ENCODE results near the gene ABCA3.

Gene ABCA3

GRCh38 chr16:2238150-2238837 lies 102.2 kb downstream of the ABCA3 start:
- in situ Hi-C loops (cut with HindIII; ENCODE audit: low sequenced_read_pairs) = no loop called here

DNA sequence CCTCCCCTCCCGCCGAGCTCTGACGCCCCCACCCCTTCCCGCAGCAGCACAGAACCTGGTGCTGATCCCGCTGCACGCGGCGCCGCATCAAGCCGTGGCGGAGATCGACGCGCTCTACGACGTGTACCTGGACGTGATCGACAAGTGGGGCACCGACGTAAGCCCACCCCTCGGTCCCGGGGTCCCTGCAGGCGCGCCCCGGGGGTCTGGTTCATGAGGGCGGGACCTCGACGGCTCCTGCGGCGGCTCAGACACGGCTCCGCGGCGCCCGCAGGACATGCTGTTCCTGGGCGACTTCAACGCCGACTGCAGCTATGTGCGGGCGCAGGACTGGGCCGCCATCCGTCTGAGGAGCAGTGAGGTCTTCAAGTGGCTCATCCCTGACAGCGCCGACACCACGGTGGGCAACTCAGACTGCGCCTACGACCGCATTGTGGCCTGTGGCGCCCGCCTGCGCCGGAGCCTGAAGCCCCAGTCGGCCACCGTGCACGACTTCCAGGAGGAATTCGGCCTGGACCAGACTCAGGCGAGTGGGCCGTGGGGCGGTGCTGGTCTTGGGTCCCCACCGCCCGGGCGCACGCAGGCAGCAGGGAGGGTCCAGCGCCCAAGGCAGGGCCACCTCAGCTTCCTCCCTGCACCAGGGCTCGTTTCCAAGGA lies 102.9 kb downstream of the ABCA3 start:
- in situ Hi-C loops (cut with HindIII; ENCODE audit: low sequenced_read_pairs) = no loop called here

- in situ Hi-C loops (cut with HindIII; ENCODE audit: low sequenced_read_pairs) = no loop called here
Observed at GRCh38 chr16:2237102-2237482, 103.4 kb downstream of the ABCA3 start.

GRCh38 chr16:2236337-2237101 lies 104.0 kb downstream of the ABCA3 start, which contains the start of gene DNASE1L2:
Gene DNASE1L2, plus strand, starts transcription at chr16:2236444. Its CDS starts 373 bp downstream, at chr16:2236817.
- in situ Hi-C loops (cut with HindIII; ENCODE audit: low sequenced_read_pairs) = no loop called here

- in situ Hi-C loops (cut with HindIII; ENCODE audit: low sequenced_read_pairs) = no loop called here
Observed at GRCh38 chr16:2235695-2236336, 104.7 kb downstream of the ABCA3 start.

GRCh38 chr16:2235234-2235651 lies 105.3 kb downstream of the ABCA3 start:
- in situ Hi-C loops (cut with HindIII; ENCODE audit: low sequenced_read_pairs) = no loop called here

GRCh38 chr16:2234813-2235170 lies 105.7 kb downstream of the ABCA3 start:
- in situ Hi-C loops (cut with HindIII; ENCODE audit: low sequenced_read_pairs) = no loop called here

DNA sequence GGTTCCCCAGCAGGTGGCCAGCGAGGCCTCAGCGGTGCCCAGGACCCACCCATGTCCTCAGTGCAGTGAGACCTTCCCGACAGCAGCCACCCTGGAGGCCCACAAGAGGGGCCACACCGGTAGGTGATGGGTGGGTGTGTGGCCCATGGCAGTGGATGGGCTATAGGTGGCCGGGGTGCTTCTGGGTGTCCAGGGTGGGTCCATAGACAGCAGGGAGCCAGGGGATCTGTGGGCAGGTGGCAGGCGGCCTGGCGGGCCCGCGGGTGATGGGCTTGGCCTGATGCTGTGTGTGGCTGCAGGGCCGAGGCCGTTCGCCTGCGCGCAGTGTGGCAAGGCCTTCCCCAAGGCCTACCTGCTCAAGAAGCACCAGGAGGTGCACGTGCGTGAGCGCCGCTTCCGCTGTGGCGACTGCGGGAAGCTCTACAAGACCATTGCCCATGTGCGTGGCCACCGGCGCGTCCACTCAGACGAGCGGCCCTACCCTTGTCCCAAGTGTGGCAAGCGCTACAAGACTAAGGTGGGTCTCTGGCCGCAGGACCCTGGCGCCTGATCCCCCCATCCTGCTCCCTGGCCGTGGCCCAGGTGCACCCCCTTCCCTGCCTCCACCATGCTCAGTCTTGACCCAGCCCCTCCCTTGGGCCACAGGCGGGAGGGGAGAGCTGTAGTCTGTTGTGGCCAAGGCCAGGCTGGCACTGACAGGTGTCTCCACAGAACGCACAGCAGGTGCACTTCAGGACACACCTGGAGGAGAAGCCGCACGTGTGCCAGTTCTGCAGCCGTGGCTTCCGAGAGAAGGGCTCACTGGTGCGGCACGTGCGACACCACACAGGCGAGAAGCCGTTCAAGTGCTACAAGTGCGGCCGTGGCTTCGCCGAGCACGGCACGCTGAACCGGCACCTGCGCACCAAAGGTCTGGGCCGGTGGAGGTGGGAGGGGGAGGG lies 106.4 kb downstream of the ABCA3 start:
- in situ Hi-C loops (cut with HindIII; ENCODE audit: low sequenced_read_pairs) = no loop called here

- in situ Hi-C loops (cut with HindIII; ENCODE audit: low sequenced_read_pairs) = no loop called here
Observed at GRCh38 chr16:2233046-2233775, 107.3 kb downstream of the ABCA3 start.

GRCh38 chr16:2232094-2232990 lies 108.2 kb downstream of the ABCA3 start:
- in situ Hi-C loops (cut with HindIII; ENCODE audit: low sequenced_read_pairs) = no loop called here

DNA sequence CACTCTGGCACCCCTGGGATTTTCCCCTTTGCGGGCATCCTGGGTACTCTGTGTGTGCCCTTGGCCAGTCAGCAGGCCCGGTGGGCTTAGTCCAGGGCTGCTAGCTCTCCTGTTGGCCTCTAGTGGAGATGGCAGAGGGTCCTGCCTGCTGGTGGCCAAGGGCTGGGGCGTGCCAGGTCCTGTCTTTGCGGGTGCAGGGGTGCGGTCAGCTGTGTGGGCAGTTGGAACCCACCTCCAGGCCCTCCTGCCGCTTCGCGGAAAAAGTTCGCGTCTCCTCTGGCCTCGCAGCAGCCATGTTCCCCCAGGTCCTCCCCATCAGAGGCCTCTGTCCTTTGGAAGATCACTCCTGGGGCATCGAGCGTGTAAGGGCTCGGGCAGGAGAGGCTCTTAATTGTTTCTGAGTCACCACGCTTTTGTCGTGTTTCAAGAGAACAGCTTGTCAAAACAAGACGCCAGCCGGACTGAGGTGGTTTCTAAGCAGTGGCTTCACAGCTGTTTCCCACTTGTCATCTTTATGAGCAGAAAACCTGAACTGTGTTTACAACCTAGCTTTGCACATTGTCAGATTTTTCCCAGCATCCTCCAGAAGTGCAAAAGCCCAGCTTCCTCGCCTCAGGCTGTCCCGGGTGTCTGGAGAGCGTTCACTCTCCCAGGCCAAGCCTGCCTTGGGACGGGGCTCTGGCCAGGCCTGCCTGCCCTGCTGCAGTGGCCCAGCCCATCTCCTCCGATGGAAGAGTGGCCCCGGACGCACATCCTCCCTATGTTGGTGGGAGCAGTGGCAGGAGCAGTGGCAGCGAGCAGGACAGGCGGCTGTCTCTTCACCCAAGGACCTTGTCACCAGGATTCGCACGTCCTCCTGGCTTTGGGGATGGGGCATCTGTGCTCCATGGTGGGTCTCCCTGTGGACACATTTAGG lies 109.3 kb downstream of the ABCA3 start:
- in situ Hi-C loops (cut with HindIII; ENCODE audit: low sequenced_read_pairs) = no loop called here

DNA sequence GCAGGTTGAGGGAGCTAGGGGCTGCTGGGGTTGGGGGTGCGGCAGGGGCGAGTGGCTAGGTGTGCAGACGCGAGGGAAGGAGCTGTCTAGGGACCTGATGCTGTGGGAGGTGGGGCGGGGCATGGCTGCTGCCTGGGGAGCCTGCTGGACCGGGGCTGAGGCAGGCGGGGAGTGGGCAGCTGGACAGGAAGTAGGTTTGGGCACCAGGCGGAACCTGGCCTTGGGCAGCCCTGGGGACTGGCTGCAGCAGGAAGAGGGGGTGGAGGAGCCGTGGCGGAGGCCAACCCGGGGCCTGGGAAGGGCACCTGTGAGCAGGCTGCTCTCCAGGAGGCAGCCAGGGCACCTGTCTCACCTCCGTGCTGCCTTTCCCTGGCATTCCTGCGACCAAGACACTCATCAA lies 110.2 kb downstream of the ABCA3 start:
- in situ Hi-C loops (cut with HindIII; ENCODE audit: low sequenced_read_pairs) = no loop called here

GRCh38 chr16:2229632-2230250 lies 110.8 kb downstream of the ABCA3 start:
- in situ Hi-C loops (cut with HindIII; ENCODE audit: low sequenced_read_pairs) = no loop called here

DNA sequence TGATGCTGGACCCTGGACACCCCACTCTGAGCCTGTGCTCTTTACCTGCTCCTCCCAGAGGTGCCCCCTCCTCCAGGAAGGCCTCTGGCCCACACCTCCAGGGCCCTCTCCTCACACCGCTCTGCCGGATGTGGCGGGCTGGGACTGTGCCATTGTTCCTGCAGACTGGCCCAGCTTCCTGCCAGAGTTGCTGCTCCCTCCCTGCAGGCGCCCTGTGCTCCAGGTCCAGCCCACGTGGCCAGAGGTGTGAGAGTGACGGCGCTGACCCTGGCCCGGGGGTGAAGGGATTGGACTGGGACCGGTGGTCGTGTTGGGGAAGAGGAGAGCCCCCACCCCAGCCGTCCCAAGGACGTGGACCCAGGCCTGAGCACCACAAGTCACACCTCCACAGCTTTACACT lies 111.4 kb downstream of the ABCA3 start:
- in situ Hi-C loops (cut with HindIII; ENCODE audit: low sequenced_read_pairs) = no loop called here

GRCh38 chr16:2228161-2228824 lies 112.2 kb downstream of the ABCA3 start:
- in situ Hi-C loops (cut with HindIII; ENCODE audit: low sequenced_read_pairs) = no loop called here

- in situ Hi-C loops (cut with HindIII; ENCODE audit: low sequenced_read_pairs) = no loop called here
Observed at GRCh38 chr16:2226918-2227317, 113.6 kb downstream of the ABCA3 start.
